ENCODE measurements around the gene EVI5.
A peak's percentile ranks its signal among the peaks of the same experiment; 100 is the strongest.

The EVI5 gene

DNA sequence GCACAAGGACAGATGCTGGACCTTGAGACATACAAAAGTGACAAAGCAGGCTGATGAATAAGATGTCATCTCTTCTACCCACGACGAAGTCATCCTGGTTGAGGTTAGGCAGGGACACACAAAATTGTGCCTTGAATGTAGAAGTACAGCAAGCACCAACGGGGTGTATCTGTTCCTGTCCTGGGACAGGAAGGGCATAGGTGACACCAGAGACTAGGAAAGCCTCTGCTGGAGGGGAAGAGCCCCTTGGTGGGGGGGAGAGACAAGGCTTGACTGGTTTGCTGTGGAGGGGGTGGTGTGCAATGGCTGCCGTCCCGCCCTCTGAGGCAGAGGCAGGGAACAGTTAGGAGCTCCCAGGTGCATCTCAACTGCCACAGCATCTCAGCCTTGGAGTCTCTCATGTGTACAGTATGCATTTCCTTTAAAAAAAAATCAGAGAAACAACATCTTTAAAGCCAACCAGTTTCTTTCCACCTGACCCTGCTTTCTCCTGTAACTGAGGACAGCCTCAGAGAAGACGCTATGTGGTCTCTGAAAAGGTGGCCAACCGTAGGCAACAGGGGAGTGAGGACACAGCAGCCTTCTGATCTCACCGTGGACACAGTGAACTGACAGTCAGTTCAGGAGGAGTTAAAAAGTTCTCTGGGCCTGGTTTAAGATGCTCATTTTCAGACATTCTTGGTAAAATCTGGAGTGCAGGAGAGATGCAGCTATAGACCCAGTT is 280.5 kb downstream of the EVI5 start:
- no peak for DNase-seq

DNA sequence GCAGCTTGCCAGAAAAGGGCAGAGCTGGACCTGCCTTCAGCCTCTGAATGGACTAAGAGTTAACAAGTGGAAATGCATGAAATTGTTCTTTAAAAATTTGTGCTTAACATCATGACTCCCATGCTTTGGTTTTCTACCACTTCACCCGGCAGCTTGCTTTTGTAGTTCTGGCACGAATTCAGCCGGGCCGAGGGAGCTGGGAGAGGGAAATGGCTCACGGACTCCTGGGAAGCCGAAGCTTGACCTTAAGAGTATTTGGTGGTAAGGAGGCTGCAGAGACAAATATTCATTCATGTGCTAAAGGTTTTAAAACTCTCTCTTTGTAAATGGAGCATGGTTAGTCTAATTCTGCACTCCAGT is 281.0 kb downstream of the EVI5 start:
- no peak for DNase-seq

DNA sequence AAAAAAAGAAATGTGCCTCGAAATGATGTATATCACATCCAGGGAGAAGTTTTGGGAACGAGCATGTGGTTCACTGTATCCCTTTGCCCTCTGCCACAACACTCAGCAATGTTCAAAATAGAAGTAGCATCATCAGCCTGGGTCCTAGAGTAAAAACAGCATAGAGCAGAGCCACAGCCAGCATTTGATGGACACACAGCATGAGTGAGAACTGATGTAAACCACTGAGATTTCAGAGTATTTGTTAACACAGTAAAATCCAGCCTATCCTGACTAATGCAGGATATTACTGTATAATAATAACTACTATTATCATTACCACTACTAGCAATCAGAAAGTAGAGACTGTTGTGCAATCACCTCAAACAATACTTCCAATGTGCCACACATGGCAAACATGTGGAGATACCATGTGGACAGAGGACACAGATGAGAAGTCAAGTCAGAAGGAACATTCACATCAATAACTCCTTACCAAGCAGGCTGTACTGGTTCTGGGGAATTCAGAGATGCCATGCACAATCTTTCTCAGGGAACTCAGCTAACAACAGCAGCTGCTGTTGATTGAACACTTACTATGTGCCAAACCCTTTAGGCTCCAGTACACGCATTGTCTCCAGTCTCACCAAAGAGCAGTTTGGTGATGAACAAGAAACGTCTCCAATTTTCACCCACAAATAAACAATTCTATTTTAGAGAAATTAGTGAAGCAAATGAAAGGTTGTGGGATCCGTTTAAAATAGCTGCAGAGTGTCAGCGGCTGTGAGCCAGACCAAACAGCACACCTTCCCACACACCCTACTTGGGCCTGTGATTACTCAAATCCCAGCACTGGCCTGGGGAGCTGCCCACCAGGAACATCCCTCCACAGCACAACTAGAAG is 281.6 kb downstream of the EVI5 start:
- DNase-seq = no peak

DNA sequence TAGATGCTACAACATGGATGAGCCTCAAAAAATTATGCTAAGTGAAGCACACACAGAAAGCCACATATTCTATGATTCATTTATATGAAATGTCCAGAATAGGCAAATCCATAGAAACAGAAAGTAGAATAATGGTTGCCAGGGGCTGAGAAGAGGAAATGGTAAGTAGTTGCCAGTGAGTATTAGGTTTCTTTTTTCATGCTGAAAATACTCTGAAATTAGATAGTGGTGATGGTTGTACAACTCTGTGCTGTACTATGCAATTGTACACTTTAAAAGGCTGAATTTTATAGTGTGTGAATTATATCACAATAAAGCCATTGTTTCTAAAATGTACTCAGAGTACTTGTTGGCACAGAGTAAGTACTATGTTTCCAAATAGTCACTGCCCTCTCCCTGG is 282.7 kb downstream of the EVI5 start:
- DNase-seq = no peak

DNA sequence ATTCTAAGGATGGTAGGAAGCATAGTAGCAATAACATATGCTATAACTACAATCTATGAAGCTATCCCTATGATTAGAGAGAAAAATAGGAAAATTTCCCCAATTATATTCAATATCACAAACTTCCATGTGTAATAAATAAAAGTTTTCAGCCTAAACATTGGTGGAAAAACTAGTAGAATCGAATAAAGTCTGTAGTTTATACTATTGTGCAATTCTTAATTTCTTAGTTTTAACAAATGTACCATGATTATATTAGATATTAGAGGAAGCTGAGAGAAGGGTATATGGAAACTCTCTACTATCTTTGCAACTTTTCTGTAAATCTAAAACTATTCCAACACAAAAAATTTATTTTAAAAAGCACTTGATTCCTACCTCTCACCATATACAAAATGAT is 284.4 kb downstream of the EVI5 start:
- no peak for DNase-seq

DNA sequence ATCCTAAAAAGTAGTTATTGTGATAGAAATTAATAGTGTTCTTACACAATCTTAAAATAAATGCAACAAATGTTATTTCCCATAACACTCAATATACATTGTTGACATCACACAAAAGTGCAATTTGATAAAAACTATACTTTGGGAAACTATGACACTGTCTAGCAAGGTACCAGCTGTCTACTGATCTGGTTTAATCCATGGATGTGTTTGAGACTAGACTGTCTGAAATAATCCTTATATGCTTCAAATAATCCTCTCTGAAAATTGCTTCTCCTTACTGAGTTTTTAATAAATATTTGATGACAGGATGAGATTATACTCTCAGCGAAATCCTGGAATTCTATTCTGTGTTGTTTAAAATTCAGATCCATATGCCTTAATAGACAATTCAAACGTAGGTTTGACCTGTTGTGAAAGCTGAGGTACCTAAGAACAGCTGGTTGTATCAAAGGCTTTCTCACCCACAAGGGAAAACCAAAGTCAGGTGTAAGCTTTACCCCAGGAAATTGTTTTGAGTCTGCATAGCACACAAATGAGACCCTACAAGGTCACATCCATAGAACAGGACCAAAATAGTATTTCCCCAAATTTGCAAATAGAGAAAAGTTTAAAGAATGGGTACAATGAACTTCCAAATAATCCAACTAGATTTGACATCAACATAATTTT is 289.4 kb downstream of the EVI5 start:
- DNase-seq = no peak

DNA sequence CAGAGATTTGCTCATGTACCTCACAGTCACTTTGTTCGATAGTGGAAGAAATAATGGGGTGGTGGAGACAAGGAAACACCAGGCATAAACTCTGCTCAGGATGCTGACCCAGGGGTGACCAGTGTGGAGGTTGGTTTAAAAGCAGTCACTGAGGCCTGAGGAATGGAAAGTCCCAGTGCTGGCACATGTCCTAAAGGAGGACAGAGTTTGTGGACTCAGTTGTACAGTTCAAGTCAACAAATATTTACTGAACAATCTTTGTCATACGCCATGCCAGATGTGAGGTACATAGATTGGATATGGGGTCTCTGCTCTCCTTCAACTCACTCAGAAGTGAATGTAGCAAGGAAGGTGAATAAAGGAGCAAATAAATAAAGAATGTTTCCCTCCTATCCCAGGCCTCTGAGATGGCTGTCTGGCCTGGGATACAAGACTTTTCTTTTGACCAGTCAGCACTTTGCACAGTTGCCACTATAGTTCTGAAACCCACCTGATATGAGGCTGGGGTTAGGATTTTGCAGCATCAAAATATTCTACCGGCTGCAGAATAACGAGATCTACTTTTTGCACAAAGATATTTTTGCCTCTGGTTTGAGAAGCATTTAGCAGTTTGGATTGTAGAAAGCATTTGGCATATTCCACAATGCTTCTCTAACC is 290.3 kb downstream of the EVI5 start:
- no peak for DNase-seq

DNA sequence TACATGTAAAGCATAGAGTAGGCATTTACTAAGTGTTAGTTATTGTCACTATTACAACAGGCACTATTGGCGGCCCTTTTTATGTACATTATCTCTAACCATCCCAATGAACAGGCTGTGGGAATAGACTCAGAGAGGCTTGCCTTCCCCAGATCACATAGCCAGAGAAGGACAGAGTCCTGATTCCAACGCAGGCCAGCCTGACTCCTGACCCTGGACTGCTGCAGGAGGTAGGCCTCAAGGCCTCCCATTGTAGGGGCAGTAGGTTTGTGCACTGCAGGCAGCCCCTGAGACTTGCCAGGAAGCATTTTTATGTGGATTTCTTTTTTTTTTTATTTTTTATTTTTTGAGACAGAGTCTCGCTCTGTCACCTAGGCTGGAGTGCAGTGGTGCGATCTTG is 291.8 kb downstream of the EVI5 start:
- no peak for DNase-seq

DNA sequence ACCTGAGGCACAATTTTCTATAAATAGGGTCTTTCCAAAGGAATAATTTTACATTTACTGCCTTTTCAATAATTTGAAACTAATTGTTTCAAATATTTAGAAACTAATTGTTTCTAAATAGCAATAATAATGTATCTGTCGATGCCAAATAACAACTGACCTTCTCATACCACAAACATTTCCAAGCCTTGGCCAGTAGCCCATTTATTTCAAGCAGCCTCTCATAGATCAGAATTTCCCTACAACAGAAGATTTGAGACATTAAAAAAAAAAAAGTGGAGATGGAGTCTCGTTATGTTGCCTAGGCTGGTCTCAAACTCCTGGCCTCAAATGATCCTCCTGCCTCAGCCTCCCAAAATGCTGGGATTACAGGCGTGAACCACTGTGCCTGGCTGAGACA is 296.1 kb downstream of the EVI5 start:
- no peak for DNase-seq

DNA sequence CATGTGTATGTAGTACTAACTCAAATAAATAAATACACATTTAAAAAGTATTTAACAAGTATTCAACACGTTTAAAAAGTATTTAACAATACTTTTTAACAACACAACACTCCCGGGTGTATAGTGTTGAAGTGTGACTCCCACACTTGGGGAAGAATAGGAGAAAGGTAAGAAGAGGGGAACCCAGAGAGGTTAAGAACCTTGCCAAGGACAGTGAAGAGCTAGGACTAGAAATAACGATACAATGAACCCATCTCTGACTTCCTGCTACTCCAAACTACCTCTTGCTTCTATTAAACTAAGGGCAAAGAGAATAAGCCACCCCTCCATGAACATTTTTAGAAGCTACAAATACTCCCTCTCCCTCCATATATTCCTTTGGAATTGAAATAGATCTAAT is 296.5 kb downstream of the EVI5 start:
- DNase-seq = no peak

DNA sequence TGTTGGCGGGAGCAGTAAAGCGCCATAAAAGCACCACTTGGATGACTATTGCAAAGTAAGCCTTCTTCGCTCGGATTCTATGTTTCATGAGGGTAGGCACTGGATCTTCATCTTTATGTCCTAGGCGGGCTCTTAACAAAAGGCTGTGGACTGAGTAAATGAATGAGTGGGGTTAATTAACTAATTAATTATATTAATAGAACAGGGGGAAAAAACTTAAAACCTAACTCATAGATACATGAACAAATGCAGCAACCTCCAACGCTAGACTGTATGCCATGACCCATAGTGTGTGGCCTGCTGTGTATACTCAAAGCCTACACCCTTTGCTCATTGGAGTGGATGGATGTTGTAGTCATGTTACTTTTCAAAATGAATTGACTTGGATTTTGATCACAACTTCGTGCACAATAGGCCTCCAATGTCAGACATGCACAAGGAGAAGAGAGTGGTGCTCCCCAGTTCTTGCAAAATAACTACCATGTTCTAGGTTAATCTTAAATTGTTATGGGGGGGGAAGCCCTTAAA is 297.8 kb downstream of the EVI5 start:
- no peak for DNase-seq

DNA sequence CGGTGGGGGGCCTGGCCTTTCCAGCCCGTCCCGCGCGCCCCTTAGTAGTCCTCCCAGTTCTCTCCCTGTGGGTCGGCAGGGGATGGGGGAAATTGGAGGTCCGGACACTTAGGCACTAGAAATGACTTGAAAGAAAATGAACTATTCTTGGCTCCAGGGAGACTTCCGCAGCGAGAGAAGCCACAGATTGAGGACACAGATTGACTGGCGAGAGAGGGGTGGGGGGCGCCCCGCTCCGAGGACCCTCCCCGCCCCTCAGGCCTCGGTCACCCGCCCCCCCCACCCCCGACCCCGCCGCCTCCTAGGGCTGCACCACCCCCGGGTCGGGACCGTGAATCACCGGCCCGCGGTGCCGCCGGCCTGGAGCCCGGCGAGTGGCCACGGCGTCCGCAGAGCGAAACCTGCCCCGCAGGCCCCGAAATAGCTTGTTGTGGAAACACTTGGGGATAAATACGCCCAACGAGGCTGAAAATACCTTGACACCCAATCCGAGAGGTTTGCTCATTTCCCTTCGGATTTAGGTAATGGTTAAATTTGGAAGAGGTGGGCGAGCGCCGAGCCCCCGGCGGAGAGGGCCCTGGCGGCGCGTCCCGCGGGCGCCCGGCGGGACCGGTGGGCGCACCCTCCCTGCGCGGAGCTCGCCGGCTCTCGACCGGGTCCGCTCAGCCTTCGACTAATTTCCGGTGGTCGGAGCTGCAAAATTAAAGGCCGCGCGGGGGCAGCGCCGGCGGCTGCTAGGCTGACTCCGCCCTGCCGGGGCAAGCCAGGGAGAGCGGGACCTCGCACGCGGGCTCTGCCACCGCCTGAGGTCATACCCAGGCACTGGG is 298.4 kb downstream of the EVI5 start, which contains the start of gene GFI1:
TSS of gene GFI1 (minus strand) at position 675 of the 827 bp plus-strand sequence. CDS start 3,438 bp downstream, outside the sequence.
- peak; percentile 61 for DNase-seq

DNA sequence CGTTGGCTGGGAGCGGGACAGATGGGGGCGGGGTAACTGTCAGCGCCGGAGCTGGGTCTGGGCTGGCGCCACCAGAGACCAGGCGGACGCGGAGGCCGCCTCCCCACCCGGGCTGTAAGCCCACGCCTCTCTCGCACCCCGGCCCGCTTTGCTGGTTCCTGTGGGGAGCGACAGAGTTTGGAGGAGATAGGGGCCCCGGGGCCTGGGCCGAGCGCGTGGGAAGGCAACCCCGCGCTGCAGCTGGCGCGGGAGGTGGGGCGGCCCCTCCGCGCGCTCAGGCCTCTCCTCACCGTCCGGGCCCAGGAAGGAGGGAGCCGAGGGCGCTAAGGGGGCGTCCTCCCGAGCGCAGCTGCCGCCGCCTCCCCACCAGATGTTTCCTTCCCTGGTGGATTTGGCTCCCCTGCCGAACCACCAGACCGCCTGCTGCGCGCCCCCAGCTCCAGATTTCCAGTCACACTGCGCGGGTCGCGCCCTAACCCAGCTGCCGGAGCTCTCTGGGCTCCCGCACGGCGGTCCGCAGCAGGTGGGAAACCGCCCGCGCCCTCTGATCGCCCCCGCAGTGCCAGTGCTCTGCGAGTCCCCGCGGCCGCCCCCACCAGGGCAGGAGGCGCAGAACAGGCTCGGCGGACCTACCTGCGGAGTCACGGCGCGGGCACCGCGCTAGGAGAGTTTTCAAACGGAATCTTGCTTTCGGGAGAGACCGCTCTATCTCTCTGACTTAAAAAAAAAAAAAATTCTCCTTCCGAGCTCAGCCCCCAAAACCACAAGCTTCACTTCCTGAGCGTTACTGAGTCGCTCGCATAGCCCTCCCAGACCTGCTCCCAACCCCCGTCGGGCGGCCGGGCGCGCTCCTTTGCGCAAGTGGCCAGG is 299.3 kb downstream of the EVI5 start:
- DNase-seq = peak; percentile 82

DNA sequence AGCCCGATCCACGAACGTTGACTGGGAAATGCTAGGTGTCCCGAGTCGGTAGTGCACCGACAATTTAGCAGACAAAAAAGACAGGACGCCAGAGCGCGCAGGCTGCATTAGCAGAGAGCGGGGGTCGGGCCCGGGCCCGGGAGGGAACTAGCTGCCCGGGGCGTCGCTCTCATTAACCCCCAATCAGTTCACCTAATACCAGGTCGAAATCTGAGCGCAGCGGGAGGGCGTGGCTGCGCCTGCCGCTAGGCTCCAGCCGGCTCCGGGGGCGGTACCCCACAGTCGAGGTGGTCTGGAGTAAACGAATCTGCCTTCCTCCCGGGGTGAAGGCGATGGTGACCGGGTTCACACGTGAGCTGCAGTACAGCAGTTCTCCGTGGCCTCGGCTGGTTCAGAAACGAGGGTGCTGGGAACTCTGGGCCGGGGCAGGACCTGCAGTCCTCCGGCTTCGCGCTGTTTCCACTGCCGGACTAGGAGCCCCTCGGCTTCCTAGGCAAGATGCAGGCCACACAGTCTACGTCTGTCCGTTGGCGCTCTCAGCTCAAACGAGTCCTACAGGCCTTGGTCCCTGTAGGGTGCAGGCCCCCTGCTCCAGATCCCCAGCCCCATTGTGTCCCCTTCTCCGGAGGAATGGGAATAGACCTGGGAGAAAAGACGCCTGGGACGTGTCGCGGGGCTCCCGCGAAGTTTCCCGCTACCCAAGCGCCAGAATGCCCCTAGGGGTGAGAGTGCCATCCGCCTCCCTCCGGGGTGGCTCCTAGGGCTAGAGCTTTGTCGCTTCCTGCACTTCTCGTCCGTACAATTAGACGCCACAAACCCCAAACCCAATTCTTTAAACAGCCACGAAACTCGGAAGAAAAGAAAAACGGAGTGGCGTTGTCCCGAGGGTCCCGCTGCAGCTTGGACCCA is 300.2 kb downstream of the EVI5 start:
- DNase-seq = peak; percentile 62

DNA sequence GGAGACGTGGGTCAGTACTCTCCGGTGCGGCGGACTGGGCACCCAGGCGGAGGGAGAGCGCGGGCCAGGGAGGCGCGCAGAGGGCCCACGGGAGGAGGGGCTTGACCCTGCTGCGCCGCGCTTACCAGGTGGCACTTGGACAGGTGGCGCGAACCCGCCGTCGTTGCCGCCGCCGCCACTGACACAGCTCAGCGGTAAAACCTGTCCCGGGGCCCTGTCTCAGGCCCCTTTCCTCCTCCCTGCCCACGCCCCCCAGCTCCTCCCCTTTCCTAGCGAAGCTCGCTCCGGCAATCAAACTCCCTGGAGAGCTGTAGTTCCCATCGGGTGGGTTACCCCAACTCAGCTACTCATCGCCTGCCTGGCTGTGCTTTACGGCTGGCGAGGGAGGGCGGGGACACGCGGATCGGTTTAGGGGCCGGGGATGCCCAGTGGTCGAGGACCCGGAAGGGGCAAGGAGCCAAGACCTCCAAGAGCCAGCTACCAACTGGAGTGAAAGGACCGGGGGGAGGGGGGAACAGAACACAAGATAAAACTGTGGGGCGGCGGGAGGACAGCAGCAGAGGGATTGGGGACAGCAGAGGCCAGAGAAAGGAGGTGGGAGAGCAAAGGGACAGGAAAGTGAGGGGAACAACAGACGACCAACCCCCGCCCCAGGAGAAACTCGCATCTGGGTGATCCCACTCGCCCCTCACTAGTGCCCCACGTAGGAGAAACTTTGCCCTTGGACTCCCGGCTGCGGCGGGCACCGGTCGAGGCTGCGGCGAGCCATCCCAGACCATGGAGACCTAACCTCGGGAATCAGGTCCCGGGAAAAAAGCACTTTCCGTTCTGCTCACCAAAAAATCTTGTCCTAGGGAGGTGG is 301.1 kb downstream of the EVI5 start:
- DNase-seq = peak; percentile 77

DNA sequence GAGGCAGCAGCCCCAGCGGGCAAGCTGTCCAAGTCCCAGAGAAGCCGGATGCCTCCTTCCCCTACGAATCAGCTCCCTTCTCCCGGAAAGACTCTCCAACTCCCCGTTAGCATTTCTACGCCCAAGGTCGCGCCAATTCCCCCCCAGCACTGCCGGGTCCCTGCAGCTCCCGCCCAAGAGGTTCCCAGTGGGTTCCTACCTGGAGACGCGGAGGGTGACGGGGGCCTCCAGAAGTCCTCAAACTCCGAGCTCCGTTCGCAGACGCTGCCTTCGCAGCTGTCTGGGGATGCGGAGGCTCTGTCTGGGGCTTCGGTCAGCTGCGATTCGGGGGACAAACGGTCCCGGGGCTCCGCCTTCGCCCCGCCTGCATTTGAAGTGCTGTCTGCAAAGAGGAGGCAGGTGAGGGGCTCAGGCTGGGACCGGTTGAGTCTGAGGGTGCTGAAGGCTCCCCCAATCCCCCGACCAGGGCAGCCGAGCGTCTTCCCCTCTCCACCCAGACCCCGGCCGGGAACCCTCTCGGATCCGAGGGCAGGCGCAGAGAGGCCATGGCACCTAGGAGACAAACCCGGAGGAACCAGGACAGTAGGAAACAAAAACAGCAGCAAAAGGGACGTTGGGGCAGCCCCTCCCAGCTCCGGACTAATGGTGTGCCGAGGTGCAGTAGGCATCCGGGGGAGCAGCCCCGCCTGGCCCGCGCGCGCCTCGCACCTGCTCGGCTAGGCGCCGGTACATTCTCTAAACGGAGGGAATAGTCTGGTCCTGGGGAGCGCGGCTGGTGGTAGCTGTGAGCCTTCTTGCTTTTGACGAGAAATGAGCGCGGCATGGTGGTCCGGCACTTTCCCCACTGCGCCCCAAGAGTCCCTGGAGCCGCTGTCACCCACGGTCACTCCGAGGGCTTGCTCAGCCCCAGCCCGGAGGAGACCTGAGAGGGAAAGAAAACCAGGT is 302.0 kb downstream of the EVI5 start:
- peak; percentile 63 for DNase-seq

DNA sequence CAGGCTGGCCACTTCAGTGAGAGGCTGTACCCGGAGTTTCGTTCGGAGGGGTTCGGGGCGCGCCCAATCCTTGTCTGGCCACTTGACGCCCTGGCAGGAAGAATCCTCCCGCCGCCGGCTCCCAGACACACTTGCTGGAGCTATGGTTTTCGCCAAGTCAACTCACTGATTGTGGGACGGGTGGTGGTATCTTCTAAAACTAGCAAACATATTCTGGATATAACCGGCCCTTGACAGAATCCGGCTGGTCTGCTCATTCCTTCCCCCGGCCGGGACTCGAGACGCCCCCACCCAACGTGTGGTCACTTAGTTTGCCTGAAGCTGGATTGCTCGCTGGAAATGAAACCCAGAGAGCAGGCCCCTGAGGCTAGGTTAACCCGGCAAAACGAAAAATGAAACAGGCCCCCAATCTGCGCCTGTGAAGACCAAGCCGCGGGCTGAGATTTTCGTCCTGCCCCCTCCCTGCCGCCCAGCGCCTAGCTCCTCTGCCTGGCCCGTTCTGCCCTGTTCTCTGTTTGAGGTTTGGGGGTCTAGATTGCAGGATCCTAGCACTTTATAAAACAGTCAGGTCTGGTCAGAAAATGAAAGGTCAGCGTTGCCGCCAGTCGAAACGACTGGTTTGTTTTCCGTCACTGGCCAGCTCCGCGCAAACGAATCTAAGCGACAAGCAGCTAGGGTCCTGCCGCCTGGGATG is 302.8 kb downstream of the EVI5 start:
- no peak for DNase-seq
